GM19438 (cell line): ENCODE results near the gene DDX4.
"Not testable (repeated sequence)": the region's sequence is repeated elsewhere in the genome, so short reads cannot be mapped to it uniquely, and the experiment has no call there.

Experiments used
- ATAC-seq: cut with Tn5 transposase; IDR thresholded peaks from one replicate; pipeline ENCODE4 v1.9.1; 2021; ENCODE audit warnings: low read depth; ENCODE audit not compliant: unreplicated experiment

DDX4 gene

DNA sequence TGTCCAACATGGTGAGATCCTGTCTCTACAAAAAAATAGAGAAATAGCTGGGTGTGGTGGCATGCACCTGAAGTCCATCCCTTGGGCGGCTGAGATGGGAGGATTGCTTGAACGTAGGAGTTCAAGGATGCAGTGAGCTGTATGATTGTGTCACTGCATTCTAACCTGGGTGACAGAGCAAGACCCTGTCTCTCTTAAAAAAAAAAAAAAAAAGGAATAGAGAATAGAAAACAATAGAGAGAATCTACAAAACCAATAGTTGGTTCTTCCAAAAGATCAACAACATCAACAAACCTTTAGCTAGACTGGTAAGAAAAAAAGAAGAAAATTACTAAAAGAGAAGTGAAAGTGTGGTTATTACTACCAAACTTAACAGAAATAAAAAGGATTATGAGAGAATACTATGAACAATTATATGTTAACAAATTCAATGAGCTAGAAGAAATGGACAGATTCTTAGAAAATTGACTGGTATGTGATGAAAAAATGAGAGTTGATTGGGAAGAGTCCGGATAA lies 17.6 kb upstream of the DDX4 start:
- no peak for ATAC-seq

- no peak for ATAC-seq
These were observed 13.6 kb upstream of the DDX4 start for GRCh38 chr5:55724281-55724680.

DNA sequence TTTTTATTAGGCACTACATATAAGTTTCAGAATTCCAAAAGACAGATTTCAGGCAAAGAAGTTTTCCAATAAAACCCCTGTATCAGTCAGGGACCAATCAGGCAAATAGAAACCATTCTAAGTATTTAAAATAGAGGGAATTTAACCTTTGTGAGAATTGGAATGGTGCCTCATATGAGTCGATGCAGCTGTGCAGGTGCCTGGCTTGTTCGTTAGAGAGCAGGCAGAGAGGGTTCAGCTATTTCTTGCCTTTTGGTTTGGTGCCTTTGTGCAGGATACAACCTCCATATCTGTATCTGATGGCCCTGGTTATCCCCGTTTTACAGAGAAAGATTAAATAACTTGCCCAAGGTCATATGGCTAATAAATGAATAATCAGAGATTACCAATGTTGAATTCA lies 6.0 kb upstream of the DDX4 start:
- no peak for ATAC-seq

DNA sequence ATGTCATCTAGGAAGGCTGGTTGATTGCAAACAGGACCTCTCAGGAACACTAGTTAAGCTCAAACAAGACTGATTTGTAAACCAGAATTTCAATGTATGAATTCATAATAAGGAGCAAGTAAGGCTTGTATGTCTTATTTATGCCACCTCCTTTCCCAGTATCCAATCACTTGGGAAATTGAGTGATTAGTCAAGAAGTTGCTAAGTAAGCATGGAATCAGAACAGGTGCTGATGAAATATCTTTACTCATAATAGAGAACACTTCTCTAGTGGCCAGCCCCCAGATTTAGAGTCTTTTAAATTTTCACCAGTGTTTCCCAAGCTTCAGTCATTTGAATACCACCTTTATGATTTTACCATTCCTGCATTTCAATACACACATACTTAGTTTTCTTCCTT lies 5.3 kb upstream of the DDX4 start:
- ATAC-seq = no peak

DNA sequence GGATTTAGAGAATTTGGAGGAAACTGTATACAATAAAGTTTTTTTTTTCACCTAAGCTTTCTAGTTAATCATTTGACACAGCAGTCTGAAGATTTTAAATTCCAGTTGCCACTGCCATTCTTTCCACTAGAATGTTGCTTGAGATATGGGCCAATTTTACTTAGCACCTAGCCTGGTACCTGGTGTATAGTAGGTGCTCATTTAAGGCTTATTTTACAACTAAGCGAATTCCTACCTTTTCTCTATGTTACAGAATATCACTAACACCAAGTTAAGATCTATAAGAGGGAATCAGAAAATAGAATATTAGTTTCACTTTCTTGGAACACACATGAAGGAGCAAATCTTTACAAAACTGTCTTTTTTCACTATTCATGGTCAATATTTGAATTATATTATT lies 3.2 kb upstream of the DDX4 start:
- ATAC-seq = no peak

DNA sequence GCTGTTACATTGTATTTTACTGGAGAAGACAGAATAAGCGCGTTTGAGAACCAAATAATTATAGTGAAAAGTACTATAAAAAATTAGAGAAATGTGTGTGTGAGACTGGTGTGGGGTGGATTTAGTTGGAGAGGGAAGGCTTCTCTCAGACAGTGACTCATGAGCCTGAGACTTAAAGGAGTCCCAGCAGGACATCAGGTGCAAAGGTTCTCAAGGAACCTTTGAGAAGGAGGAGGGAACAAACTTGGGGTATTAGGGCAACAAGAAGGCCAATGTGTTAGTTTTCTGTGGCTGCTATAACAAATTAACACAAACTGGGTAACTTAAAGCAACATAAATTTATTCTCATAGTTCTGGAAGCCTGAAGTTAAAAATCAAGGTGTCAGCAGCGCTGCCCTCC lies 4.9 kb downstream of the DDX4 start:
- no peak for ATAC-seq

DNA sequence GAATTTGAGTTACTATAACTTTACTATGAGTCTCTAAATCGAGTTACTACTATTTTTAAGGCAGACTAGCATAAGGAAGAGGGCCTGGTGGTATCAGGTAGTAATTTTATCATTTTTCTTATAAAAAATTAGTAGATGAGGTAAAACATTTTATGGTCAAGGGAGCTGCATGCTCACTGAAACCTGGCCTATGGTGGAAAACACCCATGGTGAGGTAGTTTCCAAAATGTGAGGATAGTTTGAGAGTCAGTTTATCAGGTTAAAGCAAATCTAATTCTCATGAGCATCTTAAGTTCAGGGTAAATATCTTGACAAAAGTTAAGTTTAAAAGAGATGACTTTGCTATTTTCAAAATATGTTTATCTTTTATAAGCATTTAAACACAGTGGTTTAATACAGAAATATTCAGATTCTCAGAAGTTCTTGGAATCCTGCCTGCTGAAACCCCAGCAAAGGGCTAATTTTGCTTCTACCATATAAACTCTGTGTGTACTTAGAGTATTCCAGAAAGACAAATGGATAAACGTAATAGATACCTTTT lies 10.0 kb downstream of the DDX4 start:
- ATAC-seq = no peak

- no peak for ATAC-seq
These were observed 11.5 kb downstream of the DDX4 start for GRCh38 chr5:55749387-55749786.

DNA sequence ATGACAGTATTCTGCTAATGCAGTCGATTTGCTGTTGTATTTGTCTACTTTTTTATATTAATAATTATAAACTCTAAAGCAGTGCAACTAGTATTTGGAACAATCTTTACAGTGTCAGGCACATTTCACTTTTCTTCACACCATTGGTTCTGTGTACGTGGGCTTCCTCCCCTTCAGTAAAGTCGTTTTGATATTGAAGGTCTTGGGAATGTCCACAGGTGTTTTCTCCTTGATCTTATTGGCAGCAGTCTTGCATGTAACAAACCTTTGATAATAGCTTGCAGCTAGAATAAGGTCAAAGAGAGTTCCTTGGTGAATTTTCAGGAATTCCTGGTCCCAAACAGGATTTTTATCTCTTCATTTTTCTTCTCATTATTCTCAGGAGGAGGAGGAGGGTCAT lies 12.2 kb downstream of the DDX4 start:
- ATAC-seq = no peak

GRCh38 chr5:55750499-55750898 lies 12.6 kb downstream of the DDX4 start:
- ATAC-seq = no peak

DNA sequence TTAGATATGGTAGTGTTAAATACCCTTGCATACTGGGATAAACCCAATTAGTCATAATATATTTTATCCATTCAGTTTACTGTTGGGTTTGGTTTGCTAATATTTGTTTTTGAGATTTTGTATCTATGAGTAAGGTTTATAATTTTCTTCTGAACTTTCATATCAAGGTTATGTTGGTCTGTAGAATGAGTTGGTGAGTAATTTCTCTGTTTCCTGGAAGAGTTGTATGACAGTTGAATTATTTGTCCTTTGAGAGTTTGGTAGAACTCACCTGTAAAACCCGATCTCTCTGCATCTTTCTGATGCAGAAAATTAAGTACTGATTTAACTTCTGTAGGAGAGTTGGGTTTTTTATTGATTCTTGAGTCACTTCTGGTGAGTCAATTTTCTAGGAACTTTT lies 20.4 kb downstream of the DDX4 start:
- no peak for ATAC-seq

GRCh38 chr5:55758714-55759113 lies 20.9 kb downstream of the DDX4 start:
- ATAC-seq = no peak

DNA sequence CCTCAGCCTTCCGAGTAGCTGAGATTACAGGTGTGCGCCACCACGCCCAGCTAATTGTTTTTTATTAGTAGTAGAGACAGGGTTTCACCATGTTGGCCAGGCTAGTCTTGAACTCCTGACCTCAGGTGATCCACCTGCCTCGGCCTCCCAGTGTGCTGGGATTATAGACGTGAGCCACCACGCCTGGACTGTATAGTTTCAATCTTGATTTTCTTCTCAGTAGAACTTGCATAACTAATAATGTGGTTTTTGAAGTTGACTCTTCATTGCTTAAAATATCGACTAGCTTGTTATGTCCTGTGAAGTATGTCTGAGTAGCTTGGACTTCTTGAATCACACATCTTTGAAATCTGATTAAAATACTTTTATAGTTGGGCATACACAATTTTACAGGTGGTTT lies 23.9 kb downstream of the DDX4 start:
- ATAC-seq = not testable (repeated sequence)

GRCh38 chr5:55763746-55764420 lies 26.0 kb downstream of the DDX4 start:
- ATAC-seq = peak; percentile 85

DNA sequence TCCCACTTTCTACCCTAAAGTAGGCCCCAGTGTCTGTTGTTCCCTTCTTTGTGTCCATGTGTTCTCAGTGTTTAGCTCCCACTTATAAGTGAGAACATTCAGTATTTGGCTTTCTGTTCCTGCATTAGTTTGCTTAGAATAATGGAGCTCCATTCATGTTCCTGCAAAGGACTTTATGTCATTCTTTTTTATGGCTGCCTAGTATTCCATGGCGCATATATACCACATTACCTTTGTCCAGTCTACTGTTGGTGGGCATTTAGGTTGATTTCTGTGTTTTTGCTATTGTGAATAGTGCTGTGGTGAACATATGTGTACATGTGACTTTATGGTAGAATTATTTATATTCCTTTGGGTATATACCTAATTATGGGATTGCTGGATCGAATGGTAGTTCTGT lies 30.4 kb downstream of the DDX4 start:
- ATAC-seq = no peak

- no peak for ATAC-seq
These were observed 33.4 kb downstream of the DDX4 start for GRCh38 chr5:55771175-55771655.

- ATAC-seq = no peak
These were observed 35.2 kb downstream of the DDX4 start for GRCh38 chr5:55773057-55773456.

DNA sequence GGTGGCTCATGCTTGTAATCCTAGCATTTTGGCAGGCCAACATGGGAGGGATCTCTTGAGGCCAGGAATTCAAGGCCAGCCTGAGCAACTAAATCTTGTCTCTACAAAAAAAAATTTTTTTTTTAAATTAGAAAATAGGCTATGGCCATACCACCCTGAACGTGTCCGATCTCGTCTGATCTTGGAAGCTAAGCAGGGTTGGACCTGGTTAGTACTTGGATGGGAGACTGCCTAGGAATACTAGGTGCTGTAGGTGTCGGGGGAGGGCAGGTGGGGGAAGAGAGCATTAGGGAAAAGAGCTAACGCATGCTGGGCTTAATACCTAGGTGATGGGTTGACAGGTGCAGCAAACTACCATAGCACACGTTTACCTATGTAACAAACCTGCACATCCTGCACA lies 39.5 kb downstream of the DDX4 start:
- no peak for ATAC-seq

GRCh38 chr5:55800924-55801323 lies 63.1 kb downstream of the DDX4 start:
- ATAC-seq = no peak

GRCh38 chr5:55808814-55809213 lies 71.0 kb downstream of the DDX4 start:
- ATAC-seq = not testable (repeated sequence)

GRCh38 chr5:55815939-55816338 lies 78.1 kb downstream of the DDX4 start:
- ATAC-seq = not testable (repeated sequence)

- no peak for ATAC-seq
These were observed 78.5 kb downstream of the DDX4 start for GRCh38 chr5:55816342-55816741.
